NB4 (cell line): ENCODE results near the gene TINCR.
"Not testable (repeated sequence)": the region's sequence is repeated elsewhere in the genome, so short reads cannot be mapped to it uniquely, and the experiment has no call there.

Source experiments
- POLR2A ChIP-seq: IDR thresholded peaks from 2 replicates; pipeline ENCODE4 v1.6.1; 2011; ENCODE audit warnings: mild to moderate bottlenecking; ENCODE audit not compliant: insufficient read length; ENCODE audit errors: extremely low read depth
- TF ChIP-seq, protein P1 (sequence below): IDR thresholded peaks from one replicate; pipeline ENCODE4 v1.5.1; 2012; ENCODE audit warnings: low read depth, low read length

DNA sequence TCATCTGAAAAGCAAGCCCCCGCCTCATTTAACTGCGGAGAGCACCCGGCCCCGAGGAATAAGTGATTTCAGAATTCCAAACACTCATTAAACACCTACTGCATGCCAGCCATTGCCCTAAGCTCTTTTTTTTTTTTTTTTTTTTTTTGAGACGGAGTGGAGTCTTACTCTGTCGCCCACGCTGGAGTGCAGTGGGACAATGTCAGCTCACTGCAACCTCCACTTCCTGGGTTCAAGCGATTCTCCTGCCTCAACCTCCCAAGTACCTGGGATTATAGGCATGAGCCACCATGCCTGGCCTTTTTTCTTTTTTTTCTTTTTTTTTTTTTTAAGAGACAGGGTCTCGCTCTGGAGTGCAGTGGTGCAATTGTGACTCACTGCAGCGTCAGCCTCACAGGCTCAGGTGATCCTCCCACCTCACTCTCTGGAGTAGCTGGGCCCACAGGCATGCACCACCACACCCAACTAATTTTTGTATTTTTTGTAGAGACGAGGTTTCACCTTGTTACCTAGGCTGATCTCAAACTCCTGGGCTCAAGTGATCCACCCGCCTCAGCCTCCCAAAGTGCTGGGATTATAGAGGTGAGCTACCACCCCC, 30.7 kb downstream of the TINCR start:
- TF ChIP-seq, protein P1, sequence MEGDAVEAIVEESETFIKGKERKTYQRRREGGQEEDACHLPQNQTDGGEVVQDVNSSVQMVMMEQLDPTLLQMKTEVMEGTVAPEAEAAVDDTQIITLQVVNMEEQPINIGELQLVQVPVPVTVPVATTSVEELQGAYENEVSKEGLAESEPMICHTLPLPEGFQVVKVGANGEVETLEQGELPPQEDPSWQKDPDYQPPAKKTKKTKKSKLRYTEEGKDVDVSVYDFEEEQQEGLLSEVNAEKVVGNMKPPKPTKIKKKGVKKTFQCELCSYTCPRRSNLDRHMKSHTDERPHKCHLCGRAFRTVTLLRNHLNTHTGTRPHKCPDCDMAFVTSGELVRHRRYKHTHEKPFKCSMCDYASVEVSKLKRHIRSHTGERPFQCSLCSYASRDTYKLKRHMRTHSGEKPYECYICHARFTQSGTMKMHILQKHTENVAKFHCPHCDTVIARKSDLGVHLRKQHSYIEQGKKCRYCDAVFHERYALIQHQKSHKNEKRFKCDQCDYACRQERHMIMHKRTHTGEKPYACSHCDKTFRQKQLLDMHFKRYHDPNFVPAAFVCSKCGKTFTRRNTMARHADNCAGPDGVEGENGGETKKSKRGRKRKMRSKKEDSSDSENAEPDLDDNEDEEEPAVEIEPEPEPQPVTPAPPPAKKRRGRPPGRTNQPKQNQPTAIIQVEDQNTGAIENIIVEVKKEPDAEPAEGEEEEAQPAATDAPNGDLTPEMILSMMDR, result not testable (repeated sequence)
- TF ChIP-seq POLR2A, result not testable (repeated sequence)
